ENCODE measurements around the gene PRSS12.

DNA sequence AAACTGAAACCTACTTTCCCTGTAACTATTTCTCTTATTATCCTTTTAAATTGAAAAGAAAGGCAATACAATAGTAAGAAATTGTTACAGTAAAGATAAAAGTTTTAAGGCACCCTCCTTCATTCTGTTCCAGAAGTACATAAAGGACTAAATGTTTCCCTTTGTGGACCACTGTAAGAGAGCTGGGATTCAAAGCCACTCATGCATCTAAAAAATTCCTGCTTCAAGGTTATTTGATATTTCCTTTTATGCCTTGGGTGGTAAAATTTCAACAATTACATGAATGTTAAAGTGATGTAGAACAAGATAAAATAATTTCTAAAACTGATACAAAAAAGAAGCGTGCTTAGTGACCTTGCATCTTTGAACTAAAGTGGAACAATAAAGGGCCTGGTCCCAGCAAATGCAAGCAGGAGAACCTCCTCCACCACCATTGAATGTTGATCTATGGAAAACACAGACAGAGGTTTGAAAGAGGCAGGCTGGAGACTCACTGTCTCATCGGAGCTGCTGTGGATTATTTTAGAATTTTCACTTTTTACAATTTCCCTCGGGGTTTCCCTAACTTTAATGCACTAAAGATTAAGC lies 42.3 kb upstream of the PRSS12 start:
- TF ChIP-seq, protein P1, sequence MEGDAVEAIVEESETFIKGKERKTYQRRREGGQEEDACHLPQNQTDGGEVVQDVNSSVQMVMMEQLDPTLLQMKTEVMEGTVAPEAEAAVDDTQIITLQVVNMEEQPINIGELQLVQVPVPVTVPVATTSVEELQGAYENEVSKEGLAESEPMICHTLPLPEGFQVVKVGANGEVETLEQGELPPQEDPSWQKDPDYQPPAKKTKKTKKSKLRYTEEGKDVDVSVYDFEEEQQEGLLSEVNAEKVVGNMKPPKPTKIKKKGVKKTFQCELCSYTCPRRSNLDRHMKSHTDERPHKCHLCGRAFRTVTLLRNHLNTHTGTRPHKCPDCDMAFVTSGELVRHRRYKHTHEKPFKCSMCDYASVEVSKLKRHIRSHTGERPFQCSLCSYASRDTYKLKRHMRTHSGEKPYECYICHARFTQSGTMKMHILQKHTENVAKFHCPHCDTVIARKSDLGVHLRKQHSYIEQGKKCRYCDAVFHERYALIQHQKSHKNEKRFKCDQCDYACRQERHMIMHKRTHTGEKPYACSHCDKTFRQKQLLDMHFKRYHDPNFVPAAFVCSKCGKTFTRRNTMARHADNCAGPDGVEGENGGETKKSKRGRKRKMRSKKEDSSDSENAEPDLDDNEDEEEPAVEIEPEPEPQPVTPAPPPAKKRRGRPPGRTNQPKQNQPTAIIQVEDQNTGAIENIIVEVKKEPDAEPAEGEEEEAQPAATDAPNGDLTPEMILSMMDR (IDR thresholded peaks at IDR 0.05), result no peak
- TF ChIP-seq POLR2A (IDR thresholded peaks at IDR 0.05), result no peak
